Left ventricle myocardium superior (tissue), 1 donor: ENCODE data around the gene MRPL43. TPM values are rescaled to one million over a fixed set of nuclear protein-coding genes. Genes with fewer than 3 reads are reported as not detected.

Experiments used
- ATAC-seq: fragments of 200-7000 bp; cut with Tn5 transposase; one replicate; pipeline ENCODE4 v1.9.1; 2020; ENCODE audit warnings: mild to moderate bottlenecking, moderate library complexity
- DNase-seq: peaks from one replicate; pipeline ENCODE4 v3.0.0-alpha.2; 2020
- intact Hi-C: fragments of 100-400 bp; cut with micrococcal nuclease; formaldehyde crosslinking; loops from one replicate; pipeline ENCODE4 v1.11.0; 2022
- total RNA-seq: library from RNA; stranded (reverse); fragmentation: NEBNext Ultra II Directional; extraction: Animal tissue kit (Norgen Biotek cat#: 25700); gene quantifications from one replicate; pipeline ENCODE4 v1.2.1, GENCODE V29; 2021
- donor health status: DM: no; HTN: yes; CAD: no; lungs with severe emphysema.

The MRPL43 gene
- total RNA-seq, 1 donor from 2014 or later: 55.9 TPM

- ATAC-seq: no peak
- intact Hi-C loops: no loop called here
- DNase-seq: no peak
These were observed 34.5 kb upstream of the MRPL43 start for GRCh38 chr10:101021692-101022251.

GRCh38 chr10:101021239-101021638 is 33.9 kb upstream of the MRPL43 start:
- DNase-seq (no peak), ATAC-seq (no peak)
- intact Hi-C loops: no loop called here

- intact Hi-C loops: no loop called here
- DNase-seq (no peak), ATAC-seq (no peak)
These were observed 33.3 kb upstream of the MRPL43 start for GRCh38 chr10:101020427-101021075.

- DNase-seq: no peak
- no peak for ATAC-seq
- intact Hi-C loops: no loop called here
These were observed 32.1 kb upstream of the MRPL43 start for GRCh38 chr10:101019440-101019703.

- intact Hi-C loops: no loop called here
- peak; percentile 92 for DNase-seq
These were observed 31.5 kb upstream of the MRPL43 start for GRCh38 chr10:101018600-101019439.

GRCh38 chr10:101018118-101018599 is 30.9 kb upstream of the MRPL43 start:
- intact Hi-C loops: no loop called here
- DNase-seq: no peak
- peak; percentile 4 for ATAC-seq

More at GRCh38 chr10:101018600-101019439, 31.5 kb upstream of the MRPL43 start:
- peak; percentile 81 for ATAC-seq

GRCh38 chr10:101016814-101017213 is 29.5 kb upstream of the MRPL43 start:
- intact Hi-C loops: no loop called here
- no peak for ATAC-seq
- no peak for DNase-seq

- intact Hi-C loops: no loop called here
- ATAC-seq: no peak
- no peak for DNase-seq
These were observed 28.3 kb upstream of the MRPL43 start for GRCh38 chr10:101015582-101015973.

GRCh38 chr10:101014966-101015581 is 27.8 kb upstream of the MRPL43 start:
- no peak for DNase-seq
- no peak for ATAC-seq
- intact Hi-C loops: no loop called here

- DNase-seq (peak; percentile 92), ATAC-seq (peak; percentile 70)
- intact Hi-C loops: no loop called here
These were observed 27.1 kb upstream of the MRPL43 start for GRCh38 chr10:101014230-101014884.

GRCh38 chr10:101013365-101013825 is 26.1 kb upstream of the MRPL43 start:
- no peak for DNase-seq
- no peak for ATAC-seq
- intact Hi-C loops: no loop called here

GRCh38 chr10:101012525-101013364 is 25.4 kb upstream of the MRPL43 start:
- peak; percentile 90 for ATAC-seq
- DNase-seq: peak; percentile 91
- intact Hi-C loops: no loop called here

- intact Hi-C loops: no loop called here
- no peak for DNase-seq
- ATAC-seq: no peak
These were observed 24.5 kb upstream of the MRPL43 start for GRCh38 chr10:101011517-101012423.

GRCh38 chr10:101010329-101010728 is 23.0 kb upstream of the MRPL43 start:
- intact Hi-C loops: no loop called here
- ATAC-seq (no peak), DNase-seq (no peak)

GRCh38 chr10:101008823-101009423 is 21.6 kb upstream of the MRPL43 start:
- no peak for ATAC-seq
- DNase-seq: no peak
- intact Hi-C loops: no loop called here

- ATAC-seq: no peak
- intact Hi-C loops: no loop called here
These were observed 20.9 kb upstream of the MRPL43 start for GRCh38 chr10:101007915-101008822.

More at GRCh38 chr10:101007915-101008822, 20.9 kb upstream of the MRPL43 start:
- DNase-seq: no peak
